NCI-H2081 treated with DMSO at 0.1 percent for 48 hours (cell line): ENCODE measurements around the gene JUNB.

Source experiments
- DNase-seq: peaks from one replicate; lab custom pipeline; 2025; lab: John Stamatoyannopoulos, UW

JUNB gene

DNA sequence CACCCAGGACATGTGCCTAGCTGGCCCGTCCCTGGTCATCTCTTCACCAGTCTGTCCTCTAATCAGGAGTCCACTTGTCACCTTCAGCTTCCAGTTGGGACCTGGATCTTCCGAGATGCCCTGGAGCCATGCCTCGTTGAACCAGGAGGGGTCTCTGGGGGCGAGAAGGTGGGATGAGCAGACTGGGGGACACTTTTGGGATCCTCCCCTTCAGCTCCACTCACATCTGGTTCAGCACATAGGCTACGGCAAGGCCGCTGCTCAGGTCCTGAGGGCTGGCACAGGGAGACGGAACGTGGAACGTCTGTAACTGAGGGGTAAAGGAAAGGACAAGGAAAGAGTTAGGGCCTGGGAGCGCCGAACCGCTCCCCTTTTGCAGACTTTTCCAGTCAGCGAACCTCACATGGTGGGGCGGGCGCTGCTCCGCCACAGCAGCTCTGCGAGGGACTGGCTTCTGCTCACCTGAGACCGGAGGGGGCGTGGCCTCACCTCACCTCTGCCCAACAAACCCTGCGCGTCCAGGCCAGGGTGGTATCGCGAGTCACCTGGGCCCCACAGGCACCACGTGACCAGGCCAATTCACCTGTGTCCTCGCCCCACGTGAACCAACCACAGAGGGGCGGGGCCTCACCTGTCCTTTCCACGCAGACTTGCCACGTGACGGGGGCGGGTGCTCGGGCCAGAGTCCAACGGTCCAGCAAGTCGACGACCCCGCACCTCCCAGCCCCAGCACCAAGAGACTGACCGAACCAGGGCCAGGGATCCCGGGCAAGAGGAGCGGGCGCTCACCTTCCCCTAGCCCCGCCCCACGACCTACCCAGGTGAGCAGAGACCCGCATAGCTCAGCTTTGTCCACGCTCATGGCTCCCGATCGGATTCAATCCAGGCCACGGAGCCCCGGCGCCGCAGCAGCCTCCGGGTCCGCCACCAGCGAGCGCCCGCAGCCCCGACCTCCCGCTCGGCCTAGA lies 16.4 kb upstream of the JUNB start, which contains the start of gene HOOK2:
Gene HOOK2, minus strand, starts transcription at position 965 of the 968 bp plus-strand sequence. Its CDS starts 103 bp downstream, at position 862.
- no peak for DNase-seq

DNA sequence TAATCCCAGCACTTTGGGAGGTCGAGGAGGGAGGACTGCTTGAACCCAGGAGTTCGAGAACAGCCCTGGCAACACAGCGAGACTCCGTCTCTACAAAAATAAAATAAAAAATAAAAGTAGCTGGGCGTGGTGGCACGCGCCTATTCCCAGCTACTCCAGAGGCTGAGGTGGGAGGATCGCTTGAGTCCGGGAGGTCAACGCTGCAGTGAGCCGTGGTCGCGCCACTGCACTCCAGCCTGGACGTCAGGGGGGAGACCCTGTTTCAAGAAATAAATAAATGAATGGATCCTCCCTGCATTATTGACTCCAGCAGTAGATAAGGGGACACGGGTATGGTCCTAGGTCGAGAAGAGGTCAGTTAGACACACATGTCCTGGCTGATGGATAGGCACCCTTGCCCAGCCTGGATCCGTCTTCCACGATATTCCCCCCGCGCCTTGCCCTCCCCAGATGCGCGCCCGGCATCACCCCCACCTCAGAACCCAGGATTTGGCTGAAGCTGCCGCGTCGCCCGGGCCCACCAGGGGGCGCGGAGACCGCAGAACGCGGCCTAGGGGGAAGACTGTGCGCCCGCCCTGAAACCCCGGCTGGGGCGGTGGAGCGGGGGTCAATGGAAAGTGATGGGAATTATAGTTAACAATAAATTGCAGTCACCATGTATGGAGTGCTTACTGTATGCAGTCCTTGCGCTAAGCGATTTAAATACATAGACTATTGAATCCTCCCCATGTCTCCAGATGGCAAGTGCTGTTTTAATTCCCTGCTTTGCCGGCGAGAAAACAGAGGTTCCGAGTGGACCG lies 13.9 kb upstream of the JUNB start:
- peak; percentile 33 for DNase-seq

DNA sequence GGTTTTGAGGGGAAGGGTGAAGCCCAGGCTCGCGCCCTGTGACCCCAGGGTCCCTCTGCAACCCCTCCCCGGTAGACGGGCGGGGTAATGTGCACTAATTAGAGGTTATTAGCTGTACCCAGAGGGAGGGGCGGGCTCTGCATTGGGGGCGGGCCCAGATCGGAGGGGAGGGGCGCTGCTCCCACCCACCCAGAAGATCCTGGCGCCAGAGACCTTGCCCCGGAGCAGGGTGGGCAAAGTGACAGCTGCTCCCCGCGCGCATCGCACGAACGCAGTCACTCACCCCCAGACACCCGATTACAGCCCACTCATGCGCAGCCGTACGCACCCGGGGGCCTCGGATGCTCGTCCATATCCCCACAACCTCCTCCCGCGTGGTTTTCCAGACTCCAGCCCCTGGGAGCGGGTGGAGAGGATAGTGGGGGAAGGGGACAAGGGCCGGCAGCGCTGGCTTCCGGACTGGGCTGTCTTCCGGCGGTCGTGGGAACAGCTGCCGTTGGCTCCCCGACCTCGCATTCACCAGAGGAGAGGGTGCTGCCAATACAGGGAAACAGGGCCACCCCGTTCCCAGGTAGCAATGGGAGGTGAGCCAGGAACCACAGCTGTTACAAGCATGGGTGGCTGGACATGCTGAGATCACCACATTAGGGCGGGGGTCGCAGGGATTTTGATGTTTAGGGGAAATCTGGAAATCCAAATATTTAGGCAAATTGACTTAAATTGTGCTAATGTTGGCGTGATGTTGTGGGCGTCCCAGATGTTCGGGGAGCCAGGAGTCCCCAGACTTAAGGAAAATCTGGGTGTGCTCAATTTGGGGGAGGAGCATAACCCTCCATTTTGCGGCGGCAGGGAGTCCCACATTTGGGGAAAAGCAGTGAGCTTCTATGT lies 13.0 kb upstream of the JUNB start:
- DNase-seq = peak; percentile 71

DNA sequence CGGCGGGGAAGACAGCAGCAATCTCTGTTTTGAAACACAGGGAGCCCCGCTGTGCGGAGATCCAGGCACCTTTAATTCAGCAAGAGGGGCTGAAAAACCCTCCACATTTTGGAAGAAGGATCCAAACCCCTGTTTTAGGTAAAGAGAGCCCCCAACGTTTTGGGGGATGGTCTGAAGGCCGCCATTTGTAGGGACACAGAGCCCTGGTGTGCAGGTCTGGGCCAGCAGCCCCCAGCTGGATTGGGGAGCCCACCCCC lies 12.5 kb upstream of the JUNB start:
- no peak for DNase-seq

DNA sequence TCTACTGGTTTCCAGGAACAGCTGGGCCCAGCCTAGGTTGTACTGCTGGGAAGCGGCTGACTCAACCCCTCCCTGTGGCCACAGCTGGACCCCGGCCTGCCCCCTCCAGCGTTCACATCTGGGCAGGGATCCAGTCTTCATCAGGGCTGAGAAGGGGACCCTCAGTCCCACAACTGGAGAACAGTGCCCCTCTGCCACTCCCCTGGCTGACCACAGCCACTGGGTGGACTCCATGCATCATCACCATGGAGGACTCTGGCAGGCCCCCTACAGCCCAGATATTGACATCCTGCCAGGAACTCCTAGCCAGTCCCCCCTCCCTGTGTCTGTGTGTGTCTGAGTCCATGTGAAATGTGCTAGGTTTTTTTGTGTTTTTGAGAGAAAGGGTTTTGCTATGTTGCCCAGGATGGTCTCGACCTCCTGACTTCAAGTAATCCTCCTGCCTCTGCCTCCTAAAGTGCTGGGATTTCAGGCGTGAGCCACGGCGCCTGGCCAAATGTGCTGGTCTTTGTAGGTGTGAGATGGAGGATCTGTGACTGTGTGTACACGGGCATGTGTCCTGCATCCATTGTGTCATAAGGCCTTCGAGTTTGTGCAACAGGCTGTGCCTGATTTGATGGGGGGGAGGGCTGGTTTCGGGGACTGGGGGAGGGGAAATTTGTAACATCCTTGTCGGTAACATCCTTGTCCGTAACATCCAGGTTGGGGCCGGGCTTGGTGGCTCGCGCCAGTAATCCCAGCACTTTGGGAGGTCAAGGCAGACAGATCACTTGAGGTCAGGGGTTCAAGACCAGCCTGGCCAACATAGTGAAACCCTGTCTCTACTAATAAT lies 11.9 kb upstream of the JUNB start:
- no peak for DNase-seq

DNA sequence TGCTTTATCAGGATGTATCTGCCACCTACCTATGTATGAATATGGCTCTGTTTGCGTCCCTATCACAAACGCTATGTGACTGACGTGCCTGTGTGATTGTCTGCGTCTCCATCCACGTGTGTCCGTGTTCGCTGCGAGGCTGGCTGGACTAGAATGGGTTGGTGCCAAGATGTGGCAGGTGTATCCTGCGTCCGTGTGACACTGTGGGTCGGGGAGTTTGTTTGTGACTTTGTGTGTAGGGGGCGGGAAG lies 9.2 kb upstream of the JUNB start:
- DNase-seq = no peak

DNA sequence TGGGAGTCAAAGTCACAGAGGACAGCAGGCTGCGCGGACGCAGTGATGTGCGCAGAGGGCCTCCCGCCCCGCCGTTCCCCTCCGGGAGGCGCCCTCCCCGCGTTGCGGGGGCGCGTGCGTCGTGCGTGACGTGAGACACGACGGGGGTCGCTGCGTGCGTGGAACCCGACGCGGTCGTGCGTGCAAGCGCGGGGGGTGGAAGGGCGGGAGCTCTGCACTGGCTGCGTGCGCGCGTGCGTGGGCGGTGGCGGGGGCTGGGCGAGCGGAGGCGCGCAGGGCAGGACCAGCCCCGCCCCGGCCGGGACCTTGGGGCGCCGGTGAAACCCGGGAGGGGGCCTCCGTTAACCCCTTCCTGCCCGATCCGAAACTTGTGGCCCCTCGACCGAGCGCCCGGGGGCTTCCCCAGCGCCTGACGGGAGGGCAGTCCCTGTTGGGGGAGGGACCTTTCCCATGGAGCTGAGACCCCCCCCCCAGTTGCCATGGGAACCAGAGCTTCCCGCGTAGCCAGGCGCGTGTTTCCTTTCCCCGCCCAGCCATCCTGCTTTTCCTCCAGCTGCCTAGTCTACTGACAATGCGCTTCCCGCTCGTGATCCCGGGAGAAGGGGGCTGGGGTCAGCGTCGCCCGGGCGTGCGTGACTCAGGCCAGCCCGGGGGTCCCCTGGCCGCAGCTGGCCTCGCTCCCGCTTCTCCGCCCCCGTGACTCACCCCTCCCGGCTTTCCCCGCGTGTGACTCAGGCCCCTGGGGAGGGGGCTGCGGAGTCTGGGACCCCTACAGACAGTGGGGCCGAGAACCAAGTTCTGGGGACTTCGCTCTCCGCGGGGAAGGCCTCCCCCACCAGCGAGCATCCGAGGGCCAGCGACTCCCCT lies 8.6 kb upstream of the JUNB start:
- DNase-seq = peak; percentile 26

DNA sequence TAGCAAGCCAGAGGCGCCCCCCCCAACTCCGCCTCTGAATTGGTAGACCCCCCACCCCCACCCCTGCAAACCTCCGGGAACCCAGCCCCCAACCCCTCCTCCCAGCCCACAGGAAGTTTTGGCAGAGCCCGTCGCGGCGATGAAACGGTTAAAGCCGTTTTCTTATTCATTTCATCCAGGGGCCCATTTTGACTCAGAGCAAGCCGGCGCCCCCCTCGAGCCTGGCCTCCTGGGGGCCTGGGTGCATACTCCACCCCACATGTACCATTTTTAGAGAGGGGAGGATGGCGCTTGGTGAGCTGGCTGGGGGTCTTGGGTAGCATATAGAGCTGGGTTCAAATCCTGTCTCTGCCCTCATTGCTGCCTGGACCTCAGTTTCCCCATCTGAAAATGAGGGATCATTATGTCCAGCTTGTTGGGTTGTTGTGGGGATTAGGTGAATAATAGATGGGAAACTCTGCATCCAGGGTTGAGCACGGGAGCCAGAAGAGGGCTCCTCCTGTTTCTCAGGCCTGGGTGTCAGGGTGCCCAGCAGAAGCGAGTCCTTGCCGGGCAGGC lies 7.9 kb upstream of the JUNB start:
- no peak for DNase-seq

DNA sequence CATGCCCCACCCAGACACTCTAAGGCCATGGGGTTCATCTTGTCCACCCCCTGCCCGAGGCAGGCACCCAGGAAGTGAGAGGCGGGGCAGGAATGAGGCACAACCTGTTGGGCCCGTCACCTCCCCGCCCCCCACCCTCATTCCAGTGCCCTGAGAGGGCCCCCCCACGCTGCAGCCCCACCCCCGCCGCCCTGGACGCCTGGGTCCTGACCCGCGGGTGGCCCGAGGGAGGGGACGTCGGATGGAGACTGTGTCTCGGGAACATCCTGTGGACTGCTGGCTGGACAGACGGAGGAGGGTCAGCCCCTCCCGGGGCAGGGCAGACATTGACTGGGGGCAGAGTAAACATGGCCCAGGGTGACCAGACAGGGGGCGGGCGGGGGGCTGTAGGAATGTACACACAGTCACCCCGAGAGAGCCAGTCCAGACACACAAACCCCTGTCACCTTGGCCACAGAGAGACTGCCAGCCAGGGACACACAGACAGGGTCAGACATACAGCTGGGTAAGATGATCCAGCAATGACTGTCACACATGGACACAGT lies 7.4 kb upstream of the JUNB start:
- DNase-seq = no peak

DNA sequence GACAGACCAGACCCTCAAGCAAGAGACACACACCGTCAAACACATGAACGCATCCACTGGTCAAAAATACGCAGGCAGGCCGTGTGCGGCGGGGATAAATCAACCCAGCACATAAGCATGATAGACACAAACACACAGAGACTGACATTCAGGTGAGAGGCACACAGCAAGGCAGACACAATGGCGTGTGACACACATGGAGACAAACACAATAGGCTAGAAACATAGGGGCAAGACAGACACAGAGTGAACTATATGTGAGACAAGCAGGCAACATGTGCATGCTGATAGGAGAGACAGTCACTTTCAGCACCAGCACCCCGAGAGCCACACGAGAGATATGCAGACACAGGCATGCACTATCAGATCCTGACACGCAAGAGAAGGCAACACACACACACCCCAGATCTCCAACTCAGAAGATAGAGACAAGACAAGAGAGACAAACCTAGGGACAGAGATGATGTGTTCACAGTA lies 6.9 kb upstream of the JUNB start:
- no peak for DNase-seq

DNA sequence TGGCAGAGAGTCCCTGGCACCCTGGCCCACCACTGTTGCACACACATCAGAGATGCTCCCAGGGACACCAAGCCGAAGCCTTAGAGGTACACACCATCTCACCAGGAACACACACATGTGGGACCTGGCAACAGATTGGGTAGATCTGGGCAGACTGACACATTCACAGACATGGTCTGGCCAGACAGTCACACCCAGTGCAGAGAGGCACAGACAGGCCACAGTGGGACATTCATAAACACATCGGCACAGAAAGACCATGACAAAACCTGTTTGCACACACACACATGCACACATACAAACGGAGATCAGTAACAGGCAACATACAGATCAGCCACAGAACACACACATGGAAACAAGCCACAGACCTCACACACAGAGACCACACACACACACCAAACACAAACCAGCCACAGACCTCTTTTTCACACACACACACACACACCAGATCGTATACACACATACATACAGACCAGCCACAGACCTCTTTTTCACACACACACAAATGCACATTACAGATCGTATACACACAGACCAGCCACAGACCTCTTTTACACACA lies 6.3 kb upstream of the JUNB start:
- DNase-seq = no peak

DNA sequence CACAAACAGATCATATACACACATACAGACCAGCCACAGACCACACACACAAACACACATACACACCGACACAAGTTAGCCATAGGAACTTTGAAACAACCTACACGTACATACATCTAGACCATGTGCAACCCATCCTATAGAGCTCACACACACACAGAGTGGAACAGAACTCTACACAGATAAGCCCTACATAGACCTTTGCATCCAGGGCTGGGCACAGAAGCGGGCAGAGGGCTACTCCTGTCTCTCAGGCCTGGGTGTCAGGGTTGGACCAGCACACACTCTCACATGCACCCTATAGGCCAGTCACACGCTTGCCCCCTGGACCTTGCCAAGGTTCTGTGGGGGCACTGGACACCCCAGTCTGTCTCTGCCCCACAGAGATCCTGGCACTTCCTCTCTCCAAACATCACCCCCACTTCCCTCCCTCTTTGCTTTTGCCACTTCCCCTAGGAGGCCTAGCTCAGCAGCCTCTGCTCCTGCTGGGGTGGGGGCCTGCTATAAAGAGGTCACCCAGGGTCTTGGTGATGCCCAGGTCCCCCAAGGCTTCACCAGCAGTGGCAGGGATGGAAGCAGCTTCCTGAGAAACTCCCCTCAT lies 5.8 kb upstream of the JUNB start:
- DNase-seq = no peak

DNA sequence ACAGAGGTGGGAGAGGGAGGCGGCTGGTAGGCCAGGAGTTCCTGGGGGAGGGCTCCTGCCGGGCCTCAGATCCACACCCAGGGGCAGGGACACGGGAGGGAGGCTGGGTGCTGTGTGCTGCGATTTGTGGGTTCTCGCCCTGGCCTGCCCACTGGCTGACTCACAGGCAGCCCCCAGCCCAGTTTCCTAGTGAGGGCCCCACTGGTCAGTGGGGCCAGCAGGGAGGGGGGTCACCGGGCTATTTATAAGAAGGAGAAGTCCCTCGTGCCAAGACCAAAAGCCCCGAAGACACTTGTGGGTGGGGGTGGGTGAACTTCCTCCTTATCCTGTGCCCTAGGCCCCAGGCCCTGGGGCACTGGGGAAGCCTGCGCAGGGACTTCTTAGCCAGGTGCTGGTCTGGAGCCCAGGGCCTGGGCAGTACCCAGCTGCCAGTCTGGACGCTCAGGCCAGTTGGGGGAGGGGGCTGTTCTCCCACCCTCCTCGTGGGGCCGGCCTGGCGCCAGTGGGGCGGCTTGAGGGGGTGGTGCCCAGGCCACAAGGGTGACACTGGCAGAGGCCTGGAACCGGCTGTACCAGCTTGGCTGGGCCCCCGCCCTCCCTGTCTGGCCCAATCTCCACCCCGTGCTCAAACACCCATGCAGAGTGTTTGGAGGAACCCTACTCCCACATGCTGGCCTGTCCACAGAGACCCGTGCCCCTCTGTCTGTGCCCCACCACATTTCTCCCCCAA lies 5.0 kb upstream of the JUNB start:
- DNase-seq = no peak

DNA sequence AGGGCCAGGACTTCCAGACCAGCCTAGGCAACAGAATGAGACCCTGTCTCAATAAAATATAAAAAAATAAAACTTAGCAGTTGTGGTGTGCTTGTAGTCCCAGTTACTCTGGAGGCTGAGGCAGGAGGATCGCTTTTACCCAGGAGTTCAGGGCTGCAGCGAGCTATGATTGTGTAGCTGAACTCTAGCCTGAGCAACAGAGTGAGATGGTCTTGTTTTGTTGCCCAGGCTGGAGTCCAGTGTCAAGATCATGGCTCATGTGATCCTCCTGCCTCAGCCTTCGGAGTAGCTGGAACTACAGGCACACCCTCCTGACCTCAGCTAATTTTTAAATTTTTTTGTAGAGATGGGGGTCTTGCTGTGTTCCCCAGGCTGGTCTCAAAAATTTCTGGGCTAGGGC lies 4.3 kb upstream of the JUNB start:
- no peak for DNase-seq

DNA sequence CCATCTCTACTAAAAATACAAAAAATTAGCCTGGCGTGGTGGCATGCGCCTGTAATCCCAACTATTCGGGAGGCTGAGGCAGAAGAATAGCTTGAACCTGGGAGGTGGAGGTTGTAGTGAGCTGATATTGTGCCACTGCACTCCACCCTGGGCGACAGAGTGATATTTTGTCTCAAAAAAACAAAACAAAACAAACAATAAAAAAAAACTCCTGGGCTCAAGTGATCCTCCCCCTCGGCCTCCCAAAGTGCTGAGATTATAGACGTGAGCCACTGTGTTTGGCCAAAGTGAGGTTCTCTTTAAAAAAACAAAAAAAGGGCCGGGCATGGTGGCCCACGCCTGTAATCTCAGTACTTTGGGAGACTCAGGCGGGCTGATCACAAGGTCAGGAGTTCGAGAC lies 3.8 kb upstream of the JUNB start:
- DNase-seq = no peak

DNA sequence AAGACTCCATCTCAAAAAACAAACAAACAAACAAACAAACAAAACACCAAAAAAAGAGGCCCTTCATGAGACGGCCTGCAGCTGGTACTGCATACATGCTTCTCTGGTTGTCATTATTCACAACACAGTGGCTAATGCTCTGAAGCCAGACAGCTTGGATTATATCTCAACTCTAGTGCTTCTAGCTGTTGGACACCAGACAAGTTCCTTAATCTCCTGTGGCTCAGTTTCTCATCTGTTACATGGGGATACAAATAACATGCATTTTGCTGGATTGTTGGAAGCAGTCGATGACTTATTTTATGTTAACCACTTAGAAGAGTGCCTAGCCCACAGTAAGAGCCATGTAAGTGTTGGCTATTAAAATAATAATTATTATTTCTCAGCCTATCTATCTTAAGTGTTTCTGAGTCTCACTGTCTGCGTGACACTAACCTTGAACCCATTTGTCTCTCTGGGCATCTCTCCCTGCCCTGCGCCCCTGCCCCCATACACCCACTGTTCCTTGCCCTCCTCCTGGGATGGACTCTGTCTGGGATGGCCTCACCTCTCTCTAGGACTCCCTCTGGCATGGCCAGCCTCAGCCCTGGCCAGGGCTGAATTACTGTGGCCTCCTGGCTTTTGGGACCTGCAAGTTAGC lies 3.1 kb upstream of the JUNB start:
- DNase-seq = no peak

DNA sequence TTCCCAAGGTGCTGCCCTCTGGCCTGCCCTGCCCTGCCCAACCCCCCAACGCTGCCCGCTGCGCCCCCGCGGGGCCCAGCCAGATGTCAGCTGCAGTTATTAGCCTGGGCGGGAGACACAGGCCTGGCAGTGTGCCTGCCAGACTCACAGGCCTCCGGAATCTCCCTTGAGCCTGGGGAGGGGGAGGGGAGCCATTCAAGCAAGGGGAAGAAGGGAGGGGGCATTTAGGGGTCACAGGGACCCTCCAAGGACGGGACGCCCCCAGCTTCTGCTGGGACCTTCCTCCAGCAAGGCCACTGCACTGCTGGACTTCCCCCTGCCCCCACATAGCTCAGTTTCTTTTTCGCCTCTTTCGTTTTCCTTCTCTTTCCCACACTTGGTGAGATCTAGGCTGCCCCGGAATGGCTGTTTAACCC lies 2.6 kb upstream of the JUNB start:
- no peak for DNase-seq
